Stimulated activated CD8-positive, alpha-beta memory T cell treated with anti-CD3 and anti-CD28 coated beads, Interleukin-15, amount 100 ng/mL, for 1 hour (primary cell): ENCODE results near the gene ERLIN1.
"Not testable (repeated sequence)": the region's sequence is repeated elsewhere in the genome, so short reads cannot be mapped to it uniquely, and the experiment has no call there.

Experiments used
- DNase-seq: peaks from one replicate; pipeline ENCODE4 v3.0.0-alpha.2; 2020; ENCODE audit warnings: low read depth

Gene ERLIN1

DNA sequence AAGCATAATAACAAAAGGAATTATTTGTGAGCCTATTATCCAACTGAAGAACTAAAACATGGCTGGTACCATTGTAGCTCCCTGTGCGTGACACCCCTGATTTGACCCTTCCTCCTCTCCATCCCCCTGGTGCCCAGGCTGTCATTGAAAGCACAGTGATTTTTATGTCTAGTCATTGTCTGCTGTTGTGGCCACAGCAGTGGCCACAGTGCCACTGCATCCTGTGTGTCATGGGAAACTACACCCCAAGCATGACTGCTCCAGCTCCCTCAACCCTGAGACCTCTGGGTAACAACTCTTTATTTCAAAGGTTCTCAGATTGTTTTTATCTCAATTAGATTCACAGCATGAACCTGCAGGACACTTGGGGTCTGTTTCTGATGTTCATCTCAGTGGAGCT, 52.0 kb downstream of the ERLIN1 start:
- no peak for DNase-seq

- DNase-seq, result no peak
Measured at GRCh38 chr10:100132427-100132826, 53.4 kb downstream of the ERLIN1 start.

DNA sequence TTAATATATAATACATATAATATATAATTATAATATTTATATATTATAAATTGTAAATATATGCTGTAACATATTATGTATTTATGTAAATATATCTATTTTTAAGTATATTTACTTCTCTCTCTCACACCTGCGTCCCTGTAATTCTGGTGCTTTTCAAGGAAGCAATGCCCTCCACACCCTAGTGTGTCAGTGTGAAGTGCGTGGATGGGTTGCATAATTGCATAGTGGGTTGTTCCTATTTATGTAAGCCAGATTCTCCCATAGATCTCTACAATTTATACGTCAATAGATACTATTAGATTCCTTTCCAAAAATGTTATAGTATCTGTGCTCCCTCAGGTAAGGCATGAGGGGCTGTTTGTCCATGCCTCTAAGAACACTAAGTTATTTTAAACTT, 54.3 kb downstream of the ERLIN1 start:
- DNase-seq, result no peak

DNA sequence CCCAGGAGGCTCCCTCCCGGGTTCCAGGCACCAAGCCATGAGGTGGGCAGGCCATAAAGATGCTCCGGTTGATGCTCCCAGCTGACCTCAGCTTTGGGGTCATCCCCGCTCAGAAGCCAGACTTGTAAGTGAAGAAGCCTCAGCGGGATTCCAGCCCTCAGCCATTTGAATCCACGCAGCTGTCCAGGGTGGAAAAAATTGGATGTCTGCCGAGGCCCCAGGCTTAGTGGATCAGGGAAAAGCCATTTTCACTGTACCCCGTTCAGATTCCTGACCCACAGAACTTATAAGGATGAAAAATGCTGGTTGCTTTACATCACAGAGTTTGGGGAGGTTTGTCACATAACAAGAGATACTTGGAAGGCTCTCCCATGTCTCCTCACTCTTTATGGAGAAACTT, 55.0 kb downstream of the ERLIN1 start:
- no peak for DNase-seq

GRCh38 chr10:100129424-100129823, 56.4 kb downstream of the ERLIN1 start:
- no peak for DNase-seq

DNA sequence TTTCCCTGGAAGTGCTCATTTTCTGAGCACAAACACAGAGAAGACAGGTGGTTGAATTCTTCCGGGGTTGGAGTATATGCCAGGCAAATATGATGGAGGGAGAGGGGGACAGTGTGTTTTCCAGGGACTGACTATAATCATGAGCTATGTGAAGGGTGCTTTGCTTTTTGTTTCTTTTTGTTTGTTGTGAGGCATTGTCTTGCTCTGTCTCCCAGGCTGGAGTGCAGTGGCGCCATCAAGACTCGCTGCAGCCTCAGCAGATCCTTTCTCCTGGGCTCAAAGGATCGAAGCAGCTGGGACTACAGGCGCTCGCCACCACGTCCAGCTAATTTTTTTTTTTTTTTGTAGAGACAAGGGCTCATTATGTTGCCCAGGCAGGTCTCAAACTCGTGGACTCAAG, 56.9 kb downstream of the ERLIN1 start:
- no peak for DNase-seq

- not testable (repeated sequence) for DNase-seq
Measured at GRCh38 chr10:100125335-100125734, 60.5 kb downstream of the ERLIN1 start.

DNA sequence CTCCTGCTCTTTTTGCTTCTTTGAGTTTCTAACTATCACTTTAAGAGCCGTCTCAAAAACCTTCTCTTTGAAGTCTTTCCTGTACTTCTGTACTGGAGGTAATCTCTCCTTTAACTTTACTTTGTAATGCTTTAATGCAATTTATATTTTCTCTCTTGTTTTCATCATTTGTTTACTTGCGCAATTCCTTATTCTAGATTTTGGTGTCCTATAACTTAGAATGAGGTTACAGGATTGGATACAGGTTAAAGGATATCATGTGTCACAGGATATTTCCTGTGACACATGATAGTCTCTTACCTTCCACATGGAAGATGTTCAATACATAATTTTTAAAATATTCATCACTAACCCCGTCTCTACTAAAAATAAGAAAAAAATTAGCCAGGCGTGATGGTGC, 61.7 kb downstream of the ERLIN1 start:
- DNase-seq, result no peak

- no peak for DNase-seq
Measured at GRCh38 chr10:100122780-100123179, 63.0 kb downstream of the ERLIN1 start.

GRCh38 chr10:100120550-100120949, 65.3 kb downstream of the ERLIN1 start:
- DNase-seq, result no peak

GRCh38 chr10:100119726-100120125, 66.1 kb downstream of the ERLIN1 start:
- DNase-seq, result no peak

GRCh38 chr10:100114976-100115770, 70.7 kb downstream of the ERLIN1 start:
- DNase-seq, result no peak

GRCh38 chr10:100114460-100114859, 71.4 kb downstream of the ERLIN1 start:
- DNase-seq, result no peak

- no peak for DNase-seq
Measured at GRCh38 chr10:100109670-100110069, 76.2 kb downstream of the ERLIN1 start.

DNA sequence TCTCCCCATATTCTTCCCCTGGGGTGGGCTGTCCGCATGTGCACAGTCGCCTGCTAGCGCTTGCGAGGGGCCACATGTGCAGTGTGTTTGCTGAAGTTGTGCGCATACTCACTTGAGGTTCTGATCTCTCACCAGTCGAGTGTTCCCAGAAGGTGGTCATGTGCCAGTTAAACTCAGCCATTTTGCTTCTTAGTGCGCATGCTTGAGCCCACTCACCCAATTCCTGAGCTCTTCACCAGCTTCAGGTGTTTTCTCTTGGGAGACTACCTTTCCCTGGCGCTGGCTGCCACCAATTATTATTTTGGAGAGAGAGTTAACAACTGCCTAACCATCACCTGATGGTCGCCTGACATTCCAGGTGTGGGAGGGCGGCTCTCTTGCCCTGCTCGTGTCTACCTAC, 79.0 kb downstream of the ERLIN1 start:
- DNase-seq, result no peak

DNA sequence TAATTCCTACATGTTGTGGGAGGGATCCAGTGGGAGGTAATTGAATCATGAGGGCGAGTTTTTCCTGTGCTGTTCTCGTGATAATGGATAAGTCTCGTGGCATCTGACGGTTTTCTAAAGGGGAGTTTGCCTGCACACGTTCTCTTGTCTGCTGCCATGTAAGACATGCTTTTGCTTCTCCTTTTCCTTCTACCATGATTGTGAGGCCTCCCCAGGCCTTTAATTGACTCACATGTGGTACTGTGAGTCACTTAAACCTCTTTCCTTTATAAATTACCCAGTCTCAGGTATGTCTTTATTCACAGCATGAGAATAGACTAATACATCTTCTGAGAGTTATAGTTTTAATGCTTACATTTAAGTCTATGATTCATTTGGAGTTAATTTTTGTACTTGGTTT, 81.5 kb downstream of the ERLIN1 start:
- DNase-seq, result no peak

- DNase-seq, result no peak
Measured at GRCh38 chr10:100103581-100103980, 82.2 kb downstream of the ERLIN1 start.

GRCh38 chr10:100101192-100102076, 84.4 kb downstream of the ERLIN1 start:
- DNase-seq, result no peak

DNA sequence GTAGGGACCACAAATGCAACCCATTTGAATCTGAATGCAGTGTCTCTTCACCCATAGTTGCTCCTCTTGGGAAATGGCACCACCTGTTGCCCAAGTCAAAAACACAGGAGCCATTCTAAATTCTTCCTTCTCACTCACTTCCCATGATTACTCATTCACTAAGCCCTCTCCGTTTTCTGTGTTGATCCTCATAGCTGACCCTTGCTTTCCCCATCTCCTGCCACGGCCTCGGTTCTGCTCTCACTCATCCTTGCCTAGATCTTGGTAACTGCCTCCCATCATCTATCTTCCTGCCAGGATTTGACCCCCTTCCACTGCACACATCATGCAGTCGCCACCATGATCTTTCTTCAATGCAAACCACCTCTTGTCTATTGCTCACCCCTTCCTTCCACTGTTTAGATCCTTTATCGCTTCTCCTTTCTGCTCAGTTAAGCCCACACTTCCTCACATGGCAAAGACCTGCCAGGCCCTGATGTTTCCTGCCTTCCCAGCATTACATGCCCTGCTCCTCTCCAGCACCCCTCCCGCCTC, 85.1 kb downstream of the ERLIN1 start:
- no peak for DNase-seq
